T-helper 17 cell (primary cell): ENCODE measurements around the gene PRCC. TPM values are rescaled to one million over a fixed set of nuclear protein-coding genes. Genes with fewer than 3 reads are reported as not detected.

ENCODE experiments used
- ATAC-seq: fragments of 150-1000 bp; cut with Tn5 transposase; 2 replicates; pipeline ENCODE4 v1.10.0; 2021; ENCODE audit warnings: mild to moderate bottlenecking, moderate library complexity
- DNase-seq, 3 donors: peaks; one replicate each; pipeline versions ENCODE4 v3.0.0 to v3.0.0-alpha.2; 2020 to 2021
- H3K9me3 ChIP-seq: one replicate; pipeline ENCODE4 v1.7.0; 2013; ENCODE audit warnings: low read length, mild to moderate bottlenecking; ENCODE audit not compliant: control insufficient read depth, poor library complexity, severe bottlenecking
- H3K27ac Mint-ChIP-seq: one replicate; pipeline ENCODE4 v1.8.0; 2022; ENCODE audit warnings: mild to moderate bottlenecking, moderate library complexity, mixed read lengths
- H3K27me3 Mint-ChIP-seq: one replicate; pipeline ENCODE4 v1.8.0; 2022; ENCODE audit warnings: mixed read lengths
- H3K36me3 Mint-ChIP-seq: one replicate; pipeline ENCODE4 v1.8.0; 2022; ENCODE audit warnings: low read depth, mixed read lengths
- H3K4me1 Mint-ChIP-seq: one replicate; pipeline ENCODE4 v1.8.0; 2022; ENCODE audit warnings: mild to moderate bottlenecking, mixed read lengths
- H3K4me3 Mint-ChIP-seq: one replicate; pipeline ENCODE4 v1.8.0; 2022; ENCODE audit warnings: mild to moderate bottlenecking, moderate library complexity, mixed read lengths
- total RNA-seq, 4 donors: library from RNA in 2 of 4; stranded (reverse) in 2 of 4; gene quantifications; one replicate each; pipeline ENCODE4 v1.2.3 and lab custom pipeline; 2022 to 2026

Gene PRCC
- total RNA-seq, 2 donors from 2014 or later: 51.0 to 82.4 TPM

DNA sequence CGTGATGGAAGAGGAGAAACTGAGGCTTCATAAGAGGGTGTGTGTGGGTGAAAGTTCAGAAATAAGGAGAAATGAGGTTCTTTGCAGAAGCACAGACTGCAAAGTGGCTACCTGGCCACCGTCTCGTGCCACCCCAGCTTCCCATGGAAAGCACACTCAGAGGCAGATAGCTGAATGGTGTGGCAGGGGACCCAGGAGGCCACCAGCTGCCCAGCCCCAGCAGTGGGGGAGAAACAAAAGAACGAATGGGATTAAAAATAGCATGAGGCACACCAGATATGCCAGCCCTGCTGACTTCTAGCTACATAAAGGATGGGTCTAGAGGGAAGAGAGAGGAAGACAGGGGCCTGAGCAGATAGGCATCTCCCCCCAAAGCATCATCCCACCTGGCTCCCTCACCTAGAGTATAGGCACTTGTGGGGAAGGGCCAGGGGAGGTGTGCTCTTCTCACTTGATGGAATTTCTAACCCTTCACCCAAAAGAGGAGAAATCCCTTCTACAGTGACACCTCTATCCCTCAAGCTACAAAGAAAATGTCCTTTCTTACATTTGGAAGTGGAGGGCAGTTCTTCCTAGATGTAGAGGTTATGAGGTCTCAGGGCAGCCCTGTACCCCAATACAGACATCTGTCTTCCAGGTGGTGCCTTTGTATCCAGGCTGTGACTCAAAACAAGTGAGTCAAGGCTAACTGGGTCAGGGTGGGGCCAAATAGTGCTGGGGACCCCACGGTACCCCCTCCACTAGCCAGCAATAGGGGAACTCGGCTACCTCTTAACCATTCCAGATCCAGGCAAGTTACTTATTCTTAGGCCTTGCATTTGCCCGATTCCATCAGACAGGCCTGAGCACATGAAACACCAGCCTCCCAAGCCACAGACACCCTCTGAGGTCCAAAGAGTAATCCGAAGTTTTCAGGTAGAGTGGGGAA is 19.3 kb upstream of the PRCC start:
- ATAC-seq (no peak), DNase-seq (no peak)
- H3K27ac Mint-ChIP-seq: peak overlapping the region; percentile 99
- peaks cover 10% of the 10 kb centered on the region for H3K36me3 Mint-ChIP-seq
- H3K4me1 Mint-ChIP-seq: peaks cover 47% of the 10 kb centered on the region
- peak overlapping the region; percentile 94 for H3K4me3 Mint-ChIP-seq
- H3K9me3 ChIP-seq: no peaks in the 10 kb centered on the region
- no peaks in the 10 kb centered on the region for H3K27me3 Mint-ChIP-seq

DNA sequence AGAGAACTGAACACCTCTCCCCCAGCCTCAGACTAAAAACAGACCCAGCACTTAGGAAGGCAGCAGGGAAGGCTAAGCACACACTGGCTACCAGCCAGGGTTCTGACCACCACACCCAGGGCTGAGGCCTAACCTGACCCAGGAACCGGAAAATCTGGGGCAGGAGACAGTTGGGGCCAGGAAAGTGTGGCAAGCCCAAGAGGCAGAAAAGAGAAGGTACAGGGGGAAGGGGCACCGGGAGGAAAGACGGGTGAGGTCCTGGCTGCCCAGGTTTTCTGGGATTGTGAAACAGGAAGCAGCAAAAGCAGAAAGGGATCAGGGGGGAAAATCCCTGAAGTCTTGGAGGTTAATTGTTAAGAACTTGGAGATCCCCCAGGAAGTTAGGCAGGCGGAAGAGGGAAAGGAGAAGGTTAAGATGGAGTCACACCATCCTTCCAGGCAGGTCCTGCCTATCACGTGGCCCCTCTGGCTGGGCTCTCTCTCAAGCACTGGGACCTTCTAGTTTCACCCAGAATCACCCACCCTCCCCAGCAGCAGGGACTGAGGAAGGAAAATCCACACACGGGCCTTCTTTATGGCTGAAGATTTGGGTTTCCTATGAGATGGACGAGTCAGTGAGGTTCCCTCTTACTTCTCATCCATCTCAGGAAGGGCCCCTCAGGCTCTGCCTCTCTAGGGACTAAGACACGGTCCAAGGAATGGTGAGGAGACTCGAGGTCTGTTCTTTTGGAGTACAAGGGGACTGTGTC is 18.5 kb upstream of the PRCC start:
- Mint-ChIP-seq H3K27ac (peak overlapping the region; percentile 99), H3K4me3 (peak overlapping the region; percentile 94), H3K27me3 (no peaks in the 10 kb centered on the region), H3K4me1 (peaks cover 47% of the 10 kb centered on the region), H3K36me3 (peaks cover 5% of the 10 kb centered on the region)
- H3K9me3 ChIP-seq: no peaks in the 10 kb centered on the region
- DNase-seq (no peak), ATAC-seq (no peak)

DNA sequence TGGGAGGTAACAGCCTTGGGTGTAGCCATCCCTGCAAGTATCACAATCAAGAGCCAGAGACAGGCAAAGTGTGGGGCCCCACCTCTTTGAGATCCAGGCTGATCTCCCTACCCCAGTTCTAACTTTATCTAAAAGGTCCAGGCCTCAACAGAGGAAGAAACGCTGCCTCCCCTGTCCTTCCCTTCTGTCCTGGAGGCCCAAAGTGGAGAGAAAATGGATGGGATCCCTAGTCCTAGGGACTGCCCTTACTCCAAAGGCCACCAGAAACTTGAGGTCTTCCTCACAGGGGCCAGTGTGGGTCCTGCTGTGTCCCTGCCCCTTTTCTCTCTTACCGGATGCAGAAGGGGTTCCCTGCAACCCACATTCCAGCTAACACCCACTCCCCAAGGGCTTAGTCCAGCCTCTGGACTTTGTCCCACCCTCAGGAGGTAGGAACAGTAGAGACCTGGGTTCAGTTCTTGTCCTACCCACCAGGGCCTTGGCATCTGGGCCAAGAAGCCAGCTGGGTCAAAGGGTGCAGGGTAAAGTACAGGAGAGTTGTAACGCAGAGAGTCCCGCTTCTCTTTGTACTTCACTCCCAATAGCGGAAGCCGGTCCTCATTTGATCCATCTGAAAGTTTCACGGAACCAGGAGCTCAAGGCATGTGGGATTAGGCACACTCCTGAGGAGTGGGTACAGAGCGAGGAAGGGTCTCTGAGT is 17.8 kb upstream of the PRCC start:
- no peak for ATAC-seq
- Mint-ChIP-seq H3K27me3 (no peaks in the 10 kb centered on the region), H3K27ac (peak overlapping the region; percentile 99), H3K36me3 (peaks cover 2% of the 10 kb centered on the region), H3K4me1 (peaks cover 45% of the 10 kb centered on the region), H3K4me3 (peak overlapping the region; percentile 94)
- no peak for DNase-seq
- H3K9me3 ChIP-seq: no peaks in the 10 kb centered on the region

DNA sequence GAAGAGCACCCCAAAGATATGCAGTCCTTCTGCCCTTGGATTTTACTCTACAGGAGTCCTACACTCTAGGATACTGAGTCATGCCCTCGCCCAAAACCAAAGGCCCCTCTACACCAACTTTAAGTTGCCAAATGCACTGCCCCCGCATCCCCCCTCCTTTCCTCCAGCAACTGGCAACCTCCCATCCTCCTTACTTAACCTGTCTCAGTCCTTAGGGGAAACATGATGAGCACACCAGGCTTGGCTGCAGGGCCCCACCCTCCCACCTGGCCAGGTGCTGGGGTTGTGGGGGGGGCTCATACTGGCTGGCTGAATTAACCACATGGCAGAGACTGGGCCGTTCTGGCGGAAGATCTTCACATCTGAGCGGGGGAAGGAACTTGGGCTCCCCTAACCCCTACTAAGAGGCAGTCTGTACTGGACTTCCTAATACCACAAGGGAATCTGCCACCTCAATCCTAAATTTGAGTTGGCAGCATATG is 17.1 kb upstream of the PRCC start:
- peak overlapping the region; percentile 99 for H3K27ac Mint-ChIP-seq
- H3K36me3 Mint-ChIP-seq: peaks cover 2% of the 10 kb centered on the region
- DNase-seq (no peak), ATAC-seq (peak; percentile 2)
- no peaks in the 10 kb centered on the region for H3K27me3 Mint-ChIP-seq
- peak overlapping the region; percentile 94 for H3K4me3 Mint-ChIP-seq
- no peaks in the 10 kb centered on the region for H3K9me3 ChIP-seq
- peaks cover 45% of the 10 kb centered on the region for H3K4me1 Mint-ChIP-seq

DNA sequence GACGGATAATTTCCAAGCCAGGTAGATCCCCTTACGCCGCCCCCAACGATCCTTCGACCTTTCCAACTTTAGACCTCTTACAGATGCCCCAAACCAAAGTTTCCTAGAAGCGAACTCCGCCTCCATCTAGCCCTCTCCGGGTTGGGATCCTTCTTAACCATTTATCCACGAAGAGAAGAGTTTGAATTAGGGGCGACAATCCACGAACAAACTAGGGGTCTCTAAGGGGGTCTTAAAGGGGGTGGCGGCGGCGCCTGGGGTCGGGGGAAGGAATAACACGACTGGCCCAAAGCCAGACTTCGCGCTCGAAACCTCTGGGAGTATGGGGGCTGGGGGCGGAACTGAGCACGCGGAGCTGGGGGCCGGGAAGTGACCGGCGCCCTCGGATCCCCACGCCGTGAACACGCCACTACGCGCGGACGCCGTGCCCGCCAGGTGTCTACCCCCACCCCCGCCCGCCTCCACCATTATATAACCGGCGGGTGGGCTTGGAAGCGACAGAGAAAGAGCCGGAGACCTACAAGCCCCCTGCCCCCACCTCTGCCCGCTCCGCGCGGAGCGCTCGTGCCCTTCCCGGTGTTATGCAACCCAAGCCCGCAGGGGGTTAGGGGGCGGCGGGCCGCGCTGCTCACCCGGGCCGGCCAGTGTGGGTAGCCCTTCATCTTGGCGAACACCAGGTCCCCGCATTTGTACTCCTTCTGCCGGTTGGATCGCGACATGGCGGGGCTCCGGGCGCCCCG is 16.5 kb upstream of the PRCC start:
- no peaks in the 10 kb centered on the region for H3K27me3 Mint-ChIP-seq
- H3K4me3 Mint-ChIP-seq: peak overlapping the region; percentile 94
- H3K4me1 Mint-ChIP-seq: peaks cover 39% of the 10 kb centered on the region
- ATAC-seq (peak; percentile 29), DNase-seq (peak in 1 of 3 donors; percentile 22)
- H3K9me3 ChIP-seq: no peaks in the 10 kb centered on the region
- peak overlapping the region; percentile 99 for H3K27ac Mint-ChIP-seq
- peaks cover 2% of the 10 kb centered on the region for H3K36me3 Mint-ChIP-seq

DNA sequence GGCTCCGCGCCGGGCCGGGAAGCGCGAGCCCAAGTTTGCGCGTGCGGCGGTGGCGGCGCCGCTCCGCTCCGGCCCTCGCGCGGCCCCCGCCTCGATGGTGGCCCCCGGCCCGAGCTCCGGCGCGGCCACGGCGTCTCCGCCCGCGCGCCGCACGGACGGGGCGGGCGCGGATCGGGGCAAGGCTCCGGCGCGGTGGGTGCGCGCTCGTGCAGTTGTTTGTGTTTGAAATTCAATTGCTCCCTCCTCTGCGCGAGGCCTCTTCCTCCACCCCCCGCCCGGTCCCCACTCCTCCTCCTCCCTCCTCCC is 15.9 kb upstream of the PRCC start, which contains the start of gene HDGF:
TSS of gene HDGF (minus strand) at position 225 of the 306 bp plus-strand sequence. CDS start 246 bp downstream, outside the sequence.
- Mint-ChIP-seq H3K4me1 (peaks cover 36% of the 10 kb centered on the region), H3K4me3 (peak within 1 kb of the TSS; percentile 94), H3K27ac (peak within 1 kb of the TSS; percentile 99), H3K27me3 (no peaks in the 10 kb centered on the region), H3K36me3 (peaks cover 2% of the 10 kb centered on the region)
- no peaks in the 10 kb centered on the region for H3K9me3 ChIP-seq
- DNase-seq (no peak), ATAC-seq (no peak)

DNA sequence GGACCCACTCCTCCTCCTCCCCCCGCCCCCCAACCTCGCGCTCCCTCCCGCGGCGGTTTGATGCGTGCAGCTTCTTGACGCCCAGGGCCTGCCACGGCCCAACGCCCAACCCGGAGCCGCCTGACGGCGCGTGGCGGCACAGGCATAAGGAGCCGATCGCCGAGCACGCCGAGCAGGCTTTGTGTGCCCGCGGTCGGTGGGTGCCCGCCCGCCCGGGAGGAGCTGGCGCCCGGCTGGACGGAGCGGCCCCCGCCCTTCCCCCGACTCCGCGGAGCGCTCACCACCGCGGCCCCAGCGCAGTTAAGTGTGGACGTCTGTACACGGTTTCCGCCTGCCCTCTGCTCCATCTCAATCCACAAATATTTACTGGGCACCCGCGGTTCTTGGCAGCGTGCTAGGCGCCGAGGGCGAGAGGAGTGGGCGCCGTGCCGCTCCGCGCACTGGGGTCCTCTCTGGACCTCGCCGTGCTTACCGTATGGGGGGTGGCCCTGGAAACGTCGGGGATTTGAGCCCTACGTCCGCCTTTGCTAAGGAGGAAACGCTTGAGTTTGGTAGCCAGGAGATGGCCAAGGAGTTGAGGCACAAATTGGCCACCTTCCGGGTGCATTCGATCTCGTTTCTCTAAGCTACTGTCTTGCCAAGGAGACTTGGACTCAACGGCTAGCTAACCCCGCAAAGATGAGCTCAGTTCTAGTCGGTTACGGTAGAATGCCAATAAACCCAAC is 15.4 kb upstream of the PRCC start:
- peak; percentile 88 for ATAC-seq
- peaks cover 33% of the 10 kb centered on the region for H3K4me1 Mint-ChIP-seq
- peak overlapping the region; percentile 74 for H3K27ac Mint-ChIP-seq
- peak; percentile 90 to 97 (median 96) for DNase-seq
- H3K4me3 Mint-ChIP-seq: peak overlapping the region; percentile 94
- H3K36me3 Mint-ChIP-seq: peaks cover 2% of the 10 kb centered on the region
- no peaks in the 10 kb centered on the region for H3K9me3 ChIP-seq
- no peaks in the 10 kb centered on the region for H3K27me3 Mint-ChIP-seq

DNA sequence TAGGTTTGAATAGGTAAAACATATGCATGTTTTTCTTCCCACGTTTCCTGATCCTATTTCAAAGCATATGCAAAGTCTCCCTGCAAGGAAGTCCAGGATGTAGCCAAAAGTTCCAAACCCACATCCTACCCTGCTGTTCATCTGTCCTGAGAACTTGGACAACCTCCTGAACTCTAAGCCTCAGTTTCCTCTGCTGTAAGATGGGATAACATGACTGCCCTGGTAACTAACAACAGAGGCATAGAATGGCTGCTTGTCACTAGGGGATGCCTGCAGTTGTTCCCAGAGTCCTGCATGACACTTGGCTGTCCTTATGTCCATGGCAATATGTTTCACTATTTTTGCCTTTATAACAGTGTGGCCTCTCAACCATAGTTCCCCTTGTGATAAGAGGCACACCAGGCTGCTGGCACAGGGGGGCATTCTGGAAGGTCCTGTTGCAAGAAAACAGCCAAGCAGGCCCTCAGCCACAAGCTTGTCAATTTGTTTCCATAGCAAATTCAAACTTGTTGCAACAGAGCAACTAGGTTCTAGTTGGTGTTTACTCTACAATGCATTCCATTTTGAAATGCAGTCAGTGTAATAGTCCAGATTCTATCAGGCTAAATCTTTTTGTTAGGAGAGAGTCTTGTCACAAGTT is 14.4 kb upstream of the PRCC start:
- Mint-ChIP-seq H3K27ac (peak overlapping the region; percentile 74), H3K36me3 (peaks cover 2% of the 10 kb centered on the region), H3K27me3 (no peaks in the 10 kb centered on the region), H3K4me3 (peak overlapping the region; percentile 94), H3K4me1 (peaks cover 26% of the 10 kb centered on the region)
- H3K9me3 ChIP-seq: no peaks in the 10 kb centered on the region
- no peak for ATAC-seq
- no peak for DNase-seq

DNA sequence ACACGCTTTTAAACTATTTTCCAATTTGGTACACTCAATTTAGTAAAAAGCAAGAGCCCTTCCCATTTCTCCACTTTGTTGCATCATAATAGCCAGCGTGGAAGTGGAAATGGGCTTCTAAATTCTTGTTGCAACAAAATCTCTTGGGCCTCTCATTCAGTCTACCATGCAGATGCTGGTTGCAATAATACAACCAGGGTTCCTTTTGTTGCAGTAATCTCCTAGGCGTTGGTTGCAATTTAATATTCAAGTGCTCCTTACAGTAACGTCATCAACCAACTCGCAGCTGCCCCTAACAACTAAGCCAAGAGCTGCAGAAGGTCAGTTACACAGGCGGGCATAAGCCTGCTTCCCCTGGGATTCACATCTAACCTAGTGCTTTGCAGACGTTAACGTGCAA is 13.1 kb upstream of the PRCC start:
- Mint-ChIP-seq H3K4me3 (no peak overlapping the region), H3K36me3 (peaks cover 2% of the 10 kb centered on the region), H3K27ac (no peak overlapping the region), H3K27me3 (no peaks in the 10 kb centered on the region), H3K4me1 (peaks cover 17% of the 10 kb centered on the region)
- ATAC-seq (no peak), DNase-seq (no peak)
- no peaks in the 10 kb centered on the region for H3K9me3 ChIP-seq

DNA sequence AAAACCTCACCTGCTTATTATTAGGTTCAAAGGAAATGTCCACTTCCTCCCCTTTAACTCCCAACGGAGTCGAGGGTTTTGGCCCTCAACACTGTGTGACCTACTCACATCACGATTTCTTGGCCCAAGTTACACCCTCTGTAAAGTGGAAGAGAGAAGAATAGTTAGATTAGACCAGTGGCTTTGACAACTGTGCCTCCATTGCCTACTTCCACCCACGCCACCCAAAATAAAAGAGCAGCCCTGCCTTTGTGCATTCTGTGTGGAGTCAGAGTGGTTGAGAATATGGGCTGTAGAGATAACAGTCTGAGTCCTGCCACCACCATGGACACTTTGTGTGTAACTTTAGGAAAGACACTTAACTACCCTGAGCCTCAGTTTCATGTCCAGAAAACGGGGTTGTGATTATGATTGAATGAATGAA is 11.8 kb upstream of the PRCC start:
- no peaks in the 10 kb centered on the region for H3K9me3 ChIP-seq
- Mint-ChIP-seq H3K36me3 (peaks cover 2% of the 10 kb centered on the region), H3K4me1 (peaks cover 6% of the 10 kb centered on the region), H3K27me3 (no peaks in the 10 kb centered on the region), H3K4me3 (no peak overlapping the region), H3K27ac (no peak overlapping the region)
- no peak for ATAC-seq
- DNase-seq: no peak

DNA sequence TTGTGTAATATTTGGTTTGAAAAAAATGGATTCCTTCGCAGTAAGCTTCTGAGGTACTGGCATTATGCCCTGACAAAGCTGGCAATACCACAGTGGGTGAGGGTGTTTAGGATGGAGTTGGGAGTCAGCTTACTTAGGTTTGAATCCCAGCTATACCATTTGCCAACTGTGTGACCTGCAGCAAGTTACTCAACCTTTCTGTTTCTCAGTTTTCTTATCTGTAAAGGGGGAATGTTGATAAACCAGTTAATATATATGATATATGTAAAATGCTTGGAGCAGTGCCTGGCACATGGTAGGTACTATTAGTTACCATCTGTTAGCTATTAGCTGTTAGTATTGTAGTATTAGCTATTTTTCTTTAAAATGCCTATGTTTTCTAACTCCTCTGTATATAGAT is 11.0 kb upstream of the PRCC start:
- Mint-ChIP-seq H3K36me3 (peaks cover 2% of the 10 kb centered on the region), H3K4me3 (no peak overlapping the region), H3K27ac (no peak overlapping the region), H3K4me1 (peaks cover 6% of the 10 kb centered on the region), H3K27me3 (no peaks in the 10 kb centered on the region)
- DNase-seq: no peak
- H3K9me3 ChIP-seq: no peaks in the 10 kb centered on the region
- no peak for ATAC-seq
